Keratinocyte (primary cell): Measurements from ENCODE around the gene TMEM163. TPM values are rescaled to one million over a fixed set of nuclear protein-coding genes. Genes with fewer than 3 reads are reported as not detected.

Source experiments
- DNase-seq: peaks from one replicate; pipeline ENCODE4 v3.0.0-alpha.2; 2011; ENCODE audit warnings: low read depth, missing footprints, low spot score
- FAIRE-seq: peaks from 2 replicates; lab custom pipeline; 2011; peaks lifted over from hg19 to GRCh38; lab: Jason Lieb, UNC
- H2AFZ ChIP-seq: 2 replicates; pipeline ENCODE4 v1.6.0; 2012; ENCODE audit warnings: low read length, control low read depth, inconsistent platforms; ENCODE audit not compliant: control insufficient read depth
- H3K27ac ChIP-seq: 2 replicates; pipeline ENCODE4 v1.5.1; 2011; ENCODE audit warnings: low read length; ENCODE audit not compliant: control insufficient read depth, insufficient read depth
- H3K27me3 ChIP-seq: 3 replicates; pipeline ENCODE4 v1.6.0; 2011; ENCODE audit warnings: low read length; ENCODE audit not compliant: control insufficient read depth, insufficient read depth; ENCODE audit errors: extremely low read depth
- H3K36me3 ChIP-seq, 2 experiments: 2 replicates in 1 of 2; 3 replicates in 1 of 2; pipeline ENCODE4 v1.5.1; 2011; ENCODE audit warnings: low read length in 2 of 2, mild to moderate bottlenecking in 1 of 2; ENCODE audit not compliant: control insufficient read depth in 2 of 2, insufficient read depth in 2 of 2; ENCODE audit errors: extremely low read depth in 1 of 2
- H3K4me1 ChIP-seq: 3 replicates; pipeline ENCODE4 v1.5.1; 2011; ENCODE audit warnings: low read length; ENCODE audit not compliant: control insufficient read depth, insufficient read depth; ENCODE audit errors: extremely low read depth
- H3K4me2 ChIP-seq: 3 replicates; pipeline ENCODE4 v1.6.0; 2011; ENCODE audit warnings: low read depth, low read length; ENCODE audit not compliant: control insufficient read depth, insufficient read depth; ENCODE audit errors: extremely low read depth
- H3K4me3 ChIP-seq, 3 experiments: fragments of 200-600 bp in 1 of 3; sonication (generic) in 1 of 3; 2 replicates in 2 of 3; 3 replicates in 1 of 3; pipeline ENCODE4 v1.5.1; 2011 to 2016; ENCODE audit warnings: low read length in 3 of 3, mild to moderate bottlenecking in 3 of 3, control low read depth in 2 of 3, inconsistent platforms in 1 of 3, low read depth in 1 of 3, mixed read lengths in 1 of 3, mixed run types in 1 of 3, moderate library complexity in 1 of 3; ENCODE audit not compliant: control insufficient read depth in 2 of 3, insufficient read depth in 2 of 3; ENCODE audit errors: extremely low read depth in 1 of 3
- H3K79me2 ChIP-seq: 2 replicates; pipeline ENCODE4 v1.6.0; 2012; ENCODE audit warnings: low read length; ENCODE audit not compliant: control insufficient read depth, insufficient read depth
- H3K9ac ChIP-seq: 3 replicates; pipeline ENCODE4 v1.6.0; 2011; ENCODE audit warnings: low read length; ENCODE audit not compliant: control insufficient read depth, insufficient read depth; ENCODE audit errors: extremely low read depth
- H3K9me1 ChIP-seq: 3 replicates; pipeline ENCODE4 v1.6.0; 2011; ENCODE audit warnings: low read length; ENCODE audit not compliant: control insufficient read depth, insufficient read depth; ENCODE audit errors: extremely low read depth
- H3K9me3 ChIP-seq: 2 replicates; pipeline ENCODE4 v1.5.1; 2012; ENCODE audit warnings: low read depth, low read length; ENCODE audit not compliant: control insufficient read depth
- H4K20me1 ChIP-seq: 3 replicates; pipeline ENCODE4 v1.6.0; 2011; ENCODE audit warnings: low read length; ENCODE audit not compliant: control insufficient read depth, insufficient read depth; ENCODE audit errors: extremely low read depth
- CTCF ChIP-seq, 3 experiments: IDR thresholded peaks in 1 of 3; conservative IDR thresholded peaks in 1 of 3; optimal IDR thresholded peaks in 1 of 3; 2 replicates in 2 of 3; 3 replicates in 1 of 3; pipeline versions ENCODE3 to v1.5.1; 2011; ENCODE audit warnings: low read length in 3 of 3, mild to moderate bottlenecking in 3 of 3, moderate library complexity in 2 of 3, control low read depth in 1 of 3, inconsistent platforms in 1 of 3; ENCODE audit not compliant: insufficient read depth in 2 of 3; ENCODE audit errors: extremely low read depth in 1 of 3
- EZH2 ChIP-seq: IDR thresholded peaks from one replicate; pipeline ENCODE4 v1.6.1; 2012; ENCODE audit warnings: inconsistent platforms, mild to moderate bottlenecking, low read length, moderate library complexity
- dilution Hi-C: fragments of 300-500 bp; cut with MboI; formaldehyde crosslinking; loops from one replicate; pipeline ENCODE4 v1.7.0; 2020; ENCODE audit warnings: low sequenced_read_pairs; ENCODE audit not compliant: extremely low pct_ligation_motif_present
- polyA plus RNA-seq, 5 experiments: library from polyadenylated mRNA; depleted of rRNA in 3 of 5; stranded (reverse) in 3 of 5; stranded (forward) in 1 of 5; unstranded in 1 of 5; fragments of >200 nt; gene quantifications; 1 replicate in 1 of 5; 2 replicates in 3 of 5; 3 replicates in 1 of 5; pipeline versions ENCODE4 v1.2.1 to v1.2.3, GENCODE V29; 2011 to 2012; ENCODE audit warnings: missing spikeins in 2 of 5, low read depth in 1 of 5, low replicate concordance in 1 of 5

The TMEM163 gene
- polyA plus RNA-seq, 1 donor (not counting 4 experiments of a cell fraction or from before 2014, with no cell fraction given), result not detected

GRCh38 chr2:134448650-134449049, 270.1 kb downstream of the TMEM163 start:
- dilution Hi-C loops, result no loop called here
- Histone ChIP-seq H3K9me1 (no peaks in the 10 kb centered on the region), H4K20me1 (no peaks in the 10 kb centered on the region), H3K27me3 (no peaks in the 10 kb centered on the region), H3K9me3 (no peaks in the 10 kb centered on the region), H3K4me1 (no peaks in the 10 kb centered on the region), H2AFZ (no peak overlapping the region), H3K4me3 (no peak overlapping the region), H3K4me2 (no peak overlapping the region), H3K36me3 (peaks cover 4 to 6% of the 10 kb centered on the region in 2 experiments), H3K27ac (no peak overlapping the region), H3K79me2 (no peaks in the 10 kb centered on the region), H3K9ac (no peak overlapping the region)
- DNase-seq, result no peak
- no peak for TF ChIP-seq EZH2
- no peak for TF ChIP-seq CTCF (optimal IDR thresholded peaks at IDR 0.05 in 1 of 3, IDR thresholded peaks at IDR 0.05 in 1 of 3, conservative IDR thresholded peaks at IDR 0.05 in 1 of 3; ENCODE audit: extremely low read depth in 1 of 3, insufficient read depth in 2 of 3, low read length in 3 of 3)
- FAIRE-seq, result no peak

GRCh38 chr2:134447669-134448068, 271.1 kb downstream of the TMEM163 start:
- no peaks in the 10 kb centered on the region for H3K27me3 ChIP-seq
- H3K9me1 ChIP-seq, result no peaks in the 10 kb centered on the region
- H3K79me2 ChIP-seq, result no peaks in the 10 kb centered on the region
- TF ChIP-seq CTCF (optimal IDR thresholded peaks at IDR 0.05 in 1 of 3, IDR thresholded peaks at IDR 0.05 in 1 of 3, conservative IDR thresholded peaks at IDR 0.05 in 1 of 3; ENCODE audit: extremely low read depth in 1 of 3, insufficient read depth in 2 of 3, low read length in 3 of 3) (no peak), EZH2 (no peak)
- H3K4me2 ChIP-seq, result no peak overlapping the region
- H4K20me1 ChIP-seq, result no peaks in the 10 kb centered on the region
- DNase-seq (no peak), FAIRE-seq (no peak)
- no peak overlapping the region for H3K9ac ChIP-seq
- dilution Hi-C loops, result no loop called here
- H3K27ac ChIP-seq, result no peak overlapping the region
- peaks cover 6 to 9% of the 10 kb centered on the region in 2 experiments for H3K36me3 ChIP-seq
- no peak overlapping the region for H3K4me3 ChIP-seq
- H2AFZ ChIP-seq, result no peak overlapping the region
- H3K4me1 ChIP-seq, result no peaks in the 10 kb centered on the region
- no peaks in the 10 kb centered on the region for H3K9me3 ChIP-seq
